ENCODE data around the gene CAMK4.
"Not testable (repeated sequence)": the region's sequence is repeated elsewhere in the genome, so short reads cannot be mapped to it uniquely, and the experiment has no call there.

CAMK4 gene

GRCh38 chr5:111386832-111387162 is 162.6 kb downstream of the CAMK4 start:
- no peak for DNase-seq

- DNase-seq = no peak
Observed at GRCh38 chr5:111387361-111387760, 163.2 kb downstream of the CAMK4 start.

GRCh38 chr5:111389390-111390082 is 165.4 kb downstream of the CAMK4 start:
- no peak for DNase-seq

- DNase-seq = no peak
Observed at GRCh38 chr5:111392181-111392580, 168.0 kb downstream of the CAMK4 start.

- no peak for DNase-seq
Observed at GRCh38 chr5:111394586-111394985, 170.4 kb downstream of the CAMK4 start.

GRCh38 chr5:111398013-111398412 is 173.8 kb downstream of the CAMK4 start:
- no peak for DNase-seq

- DNase-seq = no peak
Observed at GRCh38 chr5:111399113-111399512, 174.9 kb downstream of the CAMK4 start.

- DNase-seq = no peak
Observed at GRCh38 chr5:111401906-111402305, 177.7 kb downstream of the CAMK4 start.

GRCh38 chr5:111404270-111404769 is 180.1 kb downstream of the CAMK4 start:
- DNase-seq = no peak

GRCh38 chr5:111407562-111407961 is 183.4 kb downstream of the CAMK4 start:
- no peak for DNase-seq

GRCh38 chr5:111408817-111409216 is 184.6 kb downstream of the CAMK4 start:
- DNase-seq = no peak

GRCh38 chr5:111409266-111409665 is 185.1 kb downstream of the CAMK4 start:
- DNase-seq = not testable (repeated sequence)

GRCh38 chr5:111410067-111410466 is 185.9 kb downstream of the CAMK4 start:
- DNase-seq = not testable (repeated sequence)

- DNase-seq = no peak
Observed at GRCh38 chr5:111411301-111411700, 187.1 kb downstream of the CAMK4 start.

GRCh38 chr5:111412593-111412992 is 188.4 kb downstream of the CAMK4 start:
- DNase-seq = no peak

- DNase-seq = no peak
Observed at GRCh38 chr5:111415053-111415452, 190.9 kb downstream of the CAMK4 start.

- DNase-seq = no peak
Observed at GRCh38 chr5:111422245-111422644, 198.1 kb downstream of the CAMK4 start.

GRCh38 chr5:111422747-111423720 is 198.8 kb downstream of the CAMK4 start:
- DNase-seq = no peak

GRCh38 chr5:111425205-111425604 is 201.0 kb downstream of the CAMK4 start:
- DNase-seq = no peak

GRCh38 chr5:111427762-111428161 is 203.6 kb downstream of the CAMK4 start:
- DNase-seq = no peak

- DNase-seq = no peak
Observed at GRCh38 chr5:111432883-111433536, 208.8 kb downstream of the CAMK4 start.

- no peak for DNase-seq
Observed at GRCh38 chr5:111434800-111435199, 210.6 kb downstream of the CAMK4 start.

GRCh38 chr5:111439473-111440075 is 215.4 kb downstream of the CAMK4 start:
- no peak for DNase-seq
